Naive thymus-derived CD4-positive, alpha-beta T cell (primary cell): ENCODE measurements around the gene MECP2. TPM values are rescaled to one million over a fixed set of nuclear protein-coding genes. Genes with fewer than 3 reads are reported as not detected.

Experiments
- ATAC-seq: fragments of 150-1000 bp; cut with Tn5 transposase; 2 replicates; pipeline ENCODE4 v1.10.0; 2021; ENCODE audit warnings: mild to moderate bottlenecking, moderate library complexity
- CTCF ChIA-PET: fragments of 350-600 bp; sonication (Branson Sonifier 250); formaldehyde crosslinking; loops from one replicate; lab custom pipeline; 2021; ENCODE audit warnings: antibody characterized with exemption; lab: Charles Lee
- POLR2A ChIA-PET: fragments of 350-600 bp; sonication (Branson Sonifier 250); formaldehyde crosslinking; loops from one replicate; lab custom pipeline; 2021; ENCODE audit warnings: antibody characterized with exemption, inconsistent platforms; lab: Charles Lee
- DNase-seq, 9 donors: peaks; one replicate each; pipeline versions ENCODE4 v3.0.0 to v3.0.0-alpha.2; 2020 to 2022; ENCODE audit warnings: mixed read lengths in 1 of 9
- H3K27ac ChIP-seq: one replicate; pipeline ENCODE4 v1.7.0; 2013; ENCODE audit warnings: mild to moderate bottlenecking, low read depth, low read length, moderate library complexity
- H3K27me3 ChIP-seq, 2 donors: one replicate each; pipeline ENCODE4 v1.7.0; 2013; ENCODE audit warnings: low read length in 2 of 2, mild to moderate bottlenecking in 2 of 2, moderate library complexity in 2 of 2; ENCODE audit not compliant: control insufficient read depth in 2 of 2, insufficient read depth in 2 of 2
- H3K36me3 ChIP-seq, 3 experiments: 1 replicate in 2 of 3; 2 replicates in 1 of 3; pipeline ENCODE4 v1.7.0; 2013; ENCODE audit warnings: low read length in 3 of 3, mild to moderate bottlenecking in 3 of 3, moderate library complexity in 1 of 3; ENCODE audit not compliant: insufficient read depth in 3 of 3, control insufficient read depth in 2 of 3
- H3K4me1 ChIP-seq, 2 donors: one replicate each; pipeline ENCODE4 v1.7.0; 2013; ENCODE audit warnings: low read length in 2 of 2, mild to moderate bottlenecking in 2 of 2, moderate library complexity in 1 of 2; ENCODE audit not compliant: control insufficient read depth in 2 of 2, insufficient read depth in 2 of 2
- H3K4me3 ChIP-seq: 2 replicates; pipeline ENCODE4 v1.7.0; 2013; ENCODE audit warnings: mild to moderate bottlenecking, low read length
- H3K9me3 ChIP-seq, 3 experiments: 1 replicate in 2 of 3; 2 replicates in 1 of 3; pipeline ENCODE4 v1.7.0; 2013; ENCODE audit warnings: low read length in 3 of 3; ENCODE audit not compliant: control insufficient read depth in 2 of 3
- H3K27ac Mint-ChIP-seq, 9 donors: one replicate each; pipeline ENCODE4 v1.8.0; 2020 to 2022; ENCODE audit warnings: mixed read lengths in 9 of 9, mild to moderate bottlenecking in 8 of 9, moderate library complexity in 5 of 9, inconsistent platforms in 2 of 9
- H3K27me3 Mint-ChIP-seq, 5 donors: one replicate each; pipeline ENCODE4 v1.8.0; 2021 to 2022; ENCODE audit warnings: mixed read lengths in 5 of 5, mild to moderate bottlenecking in 1 of 5
- H3K36me3 Mint-ChIP-seq, 5 donors: one replicate each; pipeline ENCODE4 v1.8.0; 2020 to 2022; ENCODE audit warnings: mixed read lengths in 5 of 5, mild to moderate bottlenecking in 3 of 5, inconsistent platforms in 1 of 5
- H3K4me1 Mint-ChIP-seq, 7 donors: one replicate each; pipeline ENCODE4 v1.8.0; 2020 to 2022; ENCODE audit warnings: mixed read lengths in 7 of 7, mild to moderate bottlenecking in 3 of 7, inconsistent platforms in 1 of 7
- H3K4me3 Mint-ChIP-seq, 10 donors: one replicate each; pipeline ENCODE4 v1.8.0; 2020 to 2022; ENCODE audit warnings: mild to moderate bottlenecking in 10 of 10, mixed read lengths in 10 of 10, moderate library complexity in 6 of 10, inconsistent platforms in 2 of 10
- H3K9me3 Mint-ChIP-seq, 11 donors: one replicate each; pipeline ENCODE4 v1.8.0; 2020 to 2022; ENCODE audit warnings: mixed read lengths in 11 of 11, mild to moderate bottlenecking in 4 of 11, inconsistent platforms in 1 of 11, moderate library complexity in 1 of 11
- intact Hi-C, 2 donors: fragments of 100-400 bp; cut with micrococcal nuclease; formaldehyde crosslinking; loops; one replicate each; pipeline ENCODE4 v1.15.1; 2023
- polyA plus RNA-seq, 2 donors: library from polyadenylated mRNA; unstranded; fragments of 300-500 nt; fragmentation: Illumina TruSeq; gene quantifications; one replicate each; pipeline ENCODE4 v1.2.3, GENCODE V29; 2021
- total RNA-seq, 6 experiments: library from RNA in 5 of 6; stranded (reverse) in 5 of 6; gene quantifications; 1 replicate in 5 of 6; 2 replicates in 1 of 6; pipeline ENCODE4 v1.2.3 and lab custom pipeline; 2021 to 2026

The MECP2 gene
- total and polyA plus RNA-seq, 7 experiments from 2014 or later: 12.1 to 155 (median 97.9) TPM

GRCh38 chrX:154026136-154027021 lies 71.1 kb downstream of the MECP2 start:
- H3K36me3 Mint-ChIP-seq: peaks cover 0 to under 1% (median 0%) of the 10 kb centered on the region in 5 donors
- peaks cover 0 to 16% (median 2%) of the 10 kb centered on the region in 7 donors for H3K4me1 Mint-ChIP-seq
- H3K27me3 Mint-ChIP-seq: no peaks in the 10 kb centered on the region
- intact Hi-C loops: no loop called here
- H3K27ac ChIP-seq: no peak overlapping the region
- peaks cover 0 to 36% (median 8%) of the 10 kb centered on the region in 3 experiments for H3K36me3 ChIP-seq
- H3K4me3 ChIP-seq: no peak overlapping the region
- DNase-seq (no peak), ATAC-seq (no peak)
- H3K27ac Mint-ChIP-seq: peak overlapping the region in 2 of 9 donors; percentile 36 to 48
- H3K4me1 ChIP-seq: no peaks in the 10 kb centered on the region
- POLR2A ChIA-PET: interaction anchor here (0.6 to 1.2 kb wide), 3 partner anchors 14 to 513 kb away, joined by 3 to 4 read pairs (median 4); no protein-coding TSS in a partner anchor
- CTCF ChIA-PET: no interaction called here
- peaks cover 0 to 1% (median 0%) of the 10 kb centered on the region in 11 donors for H3K9me3 Mint-ChIP-seq
- H3K4me3 Mint-ChIP-seq: no peak overlapping the region
- H3K27me3 ChIP-seq: no peaks in the 10 kb centered on the region
- no peaks in the 10 kb centered on the region for H3K9me3 ChIP-seq

GRCh38 chrX:154025230-154025629 lies 72.3 kb downstream of the MECP2 start:
- H3K4me1 ChIP-seq: peaks cover 4 to 6% of the 10 kb centered on the region in 2 donors
- CTCF ChIA-PET: no interaction called here

GRCh38 chrX:154024271-154024670 lies 73.2 kb downstream of the MECP2 start:
- H3K4me1 Mint-ChIP-seq: peaks cover 0 to 21% (median 6%) of the 10 kb centered on the region in 7 donors
- peaks cover 0 to 4% (median 0%) of the 10 kb centered on the region in 5 donors for H3K36me3 Mint-ChIP-seq
- H3K9me3 Mint-ChIP-seq: peaks cover 0 to 1% (median 0%) of the 10 kb centered on the region in 11 donors
- Histone ChIP-seq H3K27ac (no peak overlapping the region), H3K27me3 (no peaks in the 10 kb centered on the region), H3K36me3 (peaks cover 0 to 15% (median 0%) of the 10 kb centered on the region in 3 experiments), H3K4me3 (no peak overlapping the region), H3K4me1 (peaks cover 4 to 6% of the 10 kb centered on the region in 2 donors), H3K9me3 (no peaks in the 10 kb centered on the region)
- ATAC-seq (no peak), DNase-seq (no peak)
- H3K4me3 Mint-ChIP-seq: no peak overlapping the region
- H3K27ac Mint-ChIP-seq: no peak overlapping the region
- intact Hi-C loops: loop anchor here in 1 of 2 donors (5.0 kb wide), 1 partner anchor 73 kb away; the partner anchor contains the start of gene MECP2
- H3K27me3 Mint-ChIP-seq: no peaks in the 10 kb centered on the region
- CTCF ChIA-PET: no interaction called here
- POLR2A ChIA-PET: interaction anchor here (0.6 kb wide), 1 partner anchor 279 kb away, joined by 4 read pairs; no protein-coding TSS in a partner anchor

More at GRCh38 chrX:154025230-154025629, 72.3 kb downstream of the MECP2 start:
- peaks cover 0 to 24% (median under 1%) of the 10 kb centered on the region in 3 experiments for H3K36me3 ChIP-seq
- no peak for ATAC-seq
- Mint-ChIP-seq H3K9me3 (peaks cover 0 to 1% (median 0%) of the 10 kb centered on the region in 11 donors), H3K4me1 (peaks cover 0 to 20% (median 6%) of the 10 kb centered on the region in 7 donors), H3K36me3 (peaks cover 0 to 2% (median 0%) of the 10 kb centered on the region in 5 donors), H3K4me3 (no peak overlapping the region), H3K27me3 (no peaks in the 10 kb centered on the region), H3K27ac (no peak overlapping the region)
- DNase-seq: no peak
- H3K9me3 ChIP-seq: no peaks in the 10 kb centered on the region
- no peaks in the 10 kb centered on the region for H3K27me3 ChIP-seq
- POLR2A ChIA-PET: no interaction called here
- H3K27ac ChIP-seq: no peak overlapping the region
- intact Hi-C loops: no loop called here
- H3K4me3 ChIP-seq: no peak overlapping the region

GRCh38 chrX:154023276-154024000 lies 74.1 kb downstream of the MECP2 start:
- H3K9me3 ChIP-seq: no peaks in the 10 kb centered on the region
- H3K9me3 Mint-ChIP-seq: no peaks in the 10 kb centered on the region
- H3K4me1 ChIP-seq: peaks cover 4 to 6% of the 10 kb centered on the region in 2 donors
- no peaks in the 10 kb centered on the region for H3K27me3 Mint-ChIP-seq
- H3K4me3 Mint-ChIP-seq: no peak overlapping the region
- H3K27ac ChIP-seq: no peak overlapping the region
- H3K4me1 Mint-ChIP-seq: peaks cover 0 to 15% (median 9%) of the 10 kb centered on the region in 7 donors
- peaks cover 0 to 7% (median 0%) of the 10 kb centered on the region in 5 donors for H3K36me3 Mint-ChIP-seq
- intact Hi-C loops: loop anchor here in 1 of 2 donors (5.0 kb wide), 1 partner anchor 74 kb away; the partner anchor contains the start of gene MECP2
- DNase-seq: no peak
- H3K27ac Mint-ChIP-seq: peak overlapping the region in 8 of 9 donors; percentile 10 to 72 (median 36)
- H3K36me3 ChIP-seq: peaks cover 0 to 13% (median 0%) of the 10 kb centered on the region in 3 experiments
- ChIA-PET CTCF (interaction anchor here (1.2 kb wide), 1 partner anchor 10 kb away, joined by 3 read pairs; no protein-coding TSS in a partner anchor), POLR2A (interaction anchor here (0.6 kb wide), 1 partner anchor 280 kb away, joined by 4 read pairs; no protein-coding TSS in a partner anchor)
- H3K4me3 ChIP-seq: no peak overlapping the region
- no peaks in the 10 kb centered on the region for H3K27me3 ChIP-seq
- ATAC-seq: no peak

- H3K27ac Mint-ChIP-seq: peak overlapping the region in 2 of 9 donors; percentile 4 to 28
- peaks cover 0 to 11% (median 6%) of the 10 kb centered on the region in 7 donors for H3K4me1 Mint-ChIP-seq
Measured at GRCh38 chrX:154022108-154022507, 75.4 kb downstream of the MECP2 start.

More at GRCh38 chrX:154022108-154022507, 75.4 kb downstream of the MECP2 start:
- Histone ChIP-seq H3K4me3 (no peak overlapping the region), H3K9me3 (no peaks in the 10 kb centered on the region), H3K27ac (no peak overlapping the region), H3K36me3 (peaks cover 0 to 11% (median 0%) of the 10 kb centered on the region in 3 experiments), H3K27me3 (no peaks in the 10 kb centered on the region), H3K4me1 (peaks cover 4 to 6% of the 10 kb centered on the region in 2 donors)
- no peak for ATAC-seq
- intact Hi-C loops: loop anchor here in 1 of 2 donors (5.0 kb wide), 1 partner anchor 75 kb away; the partner anchor contains the start of gene MECP2
- Mint-ChIP-seq H3K27me3 (no peaks in the 10 kb centered on the region), H3K4me3 (no peak overlapping the region), H3K9me3 (no peaks in the 10 kb centered on the region), H3K36me3 (peaks cover 0 to 7% (median 0%) of the 10 kb centered on the region in 5 donors)
- ChIA-PET POLR2A (interaction anchor here (1.0 to 2.8 kb wide), 3 partner anchors 10 to 41 kb away, joined by 3 to 7 read pairs (median 4); no protein-coding TSS in a partner anchor), CTCF (interaction anchor here (0.7 kb wide), 1 partner anchor 227 kb away, joined by 3 read pairs; the partner anchor contains the start of gene SSR4)
- no peak for DNase-seq
